G401.6 (cell line): Measurements from ENCODE around the gene SYT7.
"Not testable (repeated sequence)": the region's sequence is repeated elsewhere in the genome, so short reads cannot be mapped to it uniquely, and the experiment has no call there.

Experiments
- FAIRE-seq: peaks from 2 replicates; lab custom pipeline; 2012; peaks lifted over from hg19 to GRCh38; lab: Jason Lieb, UNC

The SYT7 gene

GRCh38 chr11:61475433-61475832, 105.4 kb downstream of the SYT7 start:
- no peak for FAIRE-seq

- no peak for FAIRE-seq
Observed at GRCh38 chr11:61474013-61474643, 106.7 kb downstream of the SYT7 start.

GRCh38 chr11:61473370-61474012, 107.4 kb downstream of the SYT7 start:
- FAIRE-seq: no peak

GRCh38 chr11:61472868-61473267, 108.0 kb downstream of the SYT7 start:
- FAIRE-seq: no peak

GRCh38 chr11:61472282-61472681, 108.6 kb downstream of the SYT7 start:
- no peak for FAIRE-seq

GRCh38 chr11:61468002-61468401, 112.9 kb downstream of the SYT7 start:
- no peak for FAIRE-seq

- not testable (repeated sequence) for FAIRE-seq
Observed at GRCh38 chr11:61467602-61468001, 113.3 kb downstream of the SYT7 start.
